Fibroblast of lung (primary cell): Measurements from ENCODE around the gene SPTBN1. TPM values are rescaled to one million over a fixed set of nuclear protein-coding genes. Genes with fewer than 3 reads are reported as not detected.

Experiments used
- DNase-seq, 2 donors: peaks; one replicate each; pipeline versions ENCODE4 v3.0.0 to v3.0.0-alpha.2; 2010; ENCODE audit warnings: low read depth in 2 of 2
- H2AFZ ChIP-seq: 2 replicates; pipeline ENCODE4 v1.5.1; 2012; ENCODE audit warnings: low read length, control low read depth, inconsistent platforms
- H3K27ac ChIP-seq: 2 replicates; pipeline ENCODE4 v1.5.1; 2011; ENCODE audit warnings: low read length, control low read depth; ENCODE audit not compliant: insufficient read depth
- H3K27me3 ChIP-seq: 2 replicates; pipeline ENCODE4 v1.5.1; 2011; ENCODE audit warnings: mild to moderate bottlenecking, low read length; ENCODE audit not compliant: control insufficient read depth, insufficient read depth
- H3K36me3 ChIP-seq: 2 replicates; pipeline ENCODE4 v1.5.1; 2011; ENCODE audit warnings: low read length; ENCODE audit not compliant: control insufficient read depth, insufficient read depth
- H3K4me1 ChIP-seq: 2 replicates; pipeline ENCODE4 v1.5.1; 2011; ENCODE audit warnings: low read length; ENCODE audit not compliant: control insufficient read depth, insufficient read depth; ENCODE audit errors: extremely low read depth
- H3K4me2 ChIP-seq: 2 replicates; pipeline ENCODE4 v1.5.1; 2011; ENCODE audit warnings: low read length, control low read depth; ENCODE audit not compliant: insufficient read depth; ENCODE audit errors: extremely low read depth
- H3K4me3 ChIP-seq, 4 experiments: fragments of 200-600 bp in 1 of 4; sonication (generic) in 1 of 4; replicated peaks in 1 of 4; 2 replicates each; pipeline ENCODE4 v1.5.1; 2011 to 2016; ENCODE audit warnings: low read length in 4 of 4, low read depth in 3 of 4, mild to moderate bottlenecking in 3 of 4, control low read depth in 2 of 4, inconsistent platforms in 1 of 4, mixed read lengths in 1 of 4; ENCODE audit not compliant: insufficient read depth in 1 of 4; ENCODE audit errors: control extremely low read depth in 1 of 4
- H3K79me2 ChIP-seq: 2 replicates; pipeline ENCODE4 v1.5.1; 2012; ENCODE audit warnings: mild to moderate bottlenecking, low read length, inconsistent platforms; ENCODE audit not compliant: control insufficient read depth, insufficient read depth
- H3K9ac ChIP-seq: 2 replicates; pipeline ENCODE4 v1.5.1; 2011; ENCODE audit warnings: mild to moderate bottlenecking, low read length, control low read depth; ENCODE audit not compliant: insufficient read depth
- H3K9me3 ChIP-seq: 2 replicates; pipeline ENCODE4 v1.5.1; 2012; ENCODE audit warnings: low read depth, low read length; ENCODE audit not compliant: control insufficient read depth, insufficient read depth
- H4K20me1 ChIP-seq: 2 replicates; pipeline ENCODE4 v1.5.1; 2011; ENCODE audit warnings: low read length; ENCODE audit not compliant: control insufficient read depth, insufficient read depth; ENCODE audit errors: extremely low read depth
- CTCF ChIP-seq, 2 donors: IDR thresholded peaks in 1 of 2; conservative IDR thresholded peaks in 1 of 2; 1 replicate in 1 of 2; 2 replicates in 1 of 2; pipeline ENCODE4 v1.5.1; 2011 to 2012; ENCODE audit warnings: low read length in 2 of 2, control low read depth in 1 of 2, inconsistent platforms in 1 of 2, low read depth in 1 of 2, mild to moderate bottlenecking in 1 of 2
- EZH2 ChIP-seq: IDR thresholded peaks from 2 replicates; pipeline ENCODE4 v1.5.1; 2012; ENCODE audit warnings: low read length, control low read depth, mild to moderate bottlenecking; ENCODE audit errors: missing control alignments
- polyA plus RNA-seq, 2 donors: library from polyadenylated mRNA; depleted of rRNA in 1 of 2; stranded (reverse) in 1 of 2; unstranded in 1 of 2; fragments of >200 nt; gene quantifications; 2 replicates each; pipeline ENCODE4 v1.2.1, GENCODE V29; 2011 to 2012; ENCODE audit warnings: missing spikeins in 1 of 2
- total RNA-seq: library from RNA; depleted of rRNA; stranded (reverse); fragments of >200 nt; gene quantifications from 2 replicates; pipeline ENCODE4 v1.2.1, GENCODE V29; 2014

SPTBN1 gene
- total and polyA plus RNA-seq, 2 donors (not counting 1 experiment from before 2014, with no cell fraction given), result 123 to 325 TPM

GRCh38 chr2:54712516-54712915 lies 256.4 kb downstream of the SPTBN1 start:
- no peaks in the 10 kb centered on the region for H4K20me1 ChIP-seq
- peaks cover 2% of the 10 kb centered on the region for H3K4me1 ChIP-seq
- H3K36me3 ChIP-seq, result no peaks in the 10 kb centered on the region
- no peaks in the 10 kb centered on the region for H3K9me3 ChIP-seq
- H3K9ac ChIP-seq, result no peak overlapping the region
- H3K27me3 ChIP-seq, result no peaks in the 10 kb centered on the region
- no peaks in the 10 kb centered on the region for H3K79me2 ChIP-seq
- TF ChIP-seq EZH2, result no peak
- TF ChIP-seq CTCF (conservative IDR thresholded peaks at IDR 0.05 in 1 of 2, IDR thresholded peaks at IDR 0.05 in 1 of 2; ENCODE audit: low read depth in 1 of 2, low read length in 2 of 2), result no peak
- DNase-seq, result no peak
- no peak overlapping the region for H2AFZ ChIP-seq
- H3K27ac ChIP-seq, result no peak overlapping the region
- H3K4me2 ChIP-seq, result no peak overlapping the region
- no peak overlapping the region for H3K4me3 ChIP-seq

DNA sequence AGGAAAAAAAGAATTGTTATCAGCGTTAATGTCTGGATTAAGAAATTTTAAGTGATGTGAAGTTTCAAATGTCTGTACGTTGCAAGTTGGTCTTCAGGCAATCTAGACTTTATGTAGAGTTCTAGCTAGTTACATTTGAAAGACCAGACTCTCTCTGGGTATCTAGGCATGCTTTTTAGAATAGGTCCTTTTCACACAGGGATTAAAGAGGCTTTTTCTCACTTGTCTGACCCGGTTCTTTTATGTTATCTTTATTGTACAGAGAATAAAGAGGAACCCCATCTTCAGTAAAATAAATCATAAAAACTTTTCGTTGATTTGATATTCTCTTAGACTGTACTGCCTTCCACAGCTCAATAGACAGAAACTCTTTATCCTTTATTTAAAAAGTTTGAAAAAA lies 258.9 kb downstream of the SPTBN1 start:
- Histone ChIP-seq H4K20me1 (no peaks in the 10 kb centered on the region), H2AFZ (no peak overlapping the region), H3K4me2 (no peak overlapping the region), H3K36me3 (no peaks in the 10 kb centered on the region), H3K9me3 (no peaks in the 10 kb centered on the region), H3K9ac (no peak overlapping the region), H3K27ac (no peak overlapping the region), H3K4me3 (no peak overlapping the region), H3K27me3 (no peaks in the 10 kb centered on the region), H3K79me2 (no peaks in the 10 kb centered on the region), H3K4me1 (no peaks in the 10 kb centered on the region)
- DNase-seq, result no peak
- TF ChIP-seq EZH2 (no peak), CTCF (conservative IDR thresholded peaks at IDR 0.05 in 1 of 2, IDR thresholded peaks at IDR 0.05 in 1 of 2; ENCODE audit: low read depth in 1 of 2, low read length in 2 of 2) (no peak)

DNA sequence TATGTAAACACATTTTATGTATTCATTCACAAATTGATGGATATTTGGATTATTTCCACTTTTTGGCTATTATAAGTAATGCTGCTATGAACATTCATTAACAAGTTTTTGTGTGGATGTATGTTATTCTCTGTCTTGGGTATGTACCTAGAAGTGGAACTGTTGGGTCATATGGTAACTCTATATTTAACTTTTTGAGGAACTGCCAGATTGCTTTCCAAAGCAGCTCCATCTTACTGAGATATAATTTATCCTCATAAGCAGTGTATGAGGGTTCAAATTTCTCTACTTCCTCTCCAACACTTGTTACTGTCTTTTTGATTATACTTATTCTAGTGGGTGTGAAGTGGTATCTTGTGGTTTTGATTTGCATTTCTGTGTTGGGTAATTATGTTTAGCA lies 260.2 kb downstream of the SPTBN1 start:
- H3K9ac ChIP-seq, result no peak overlapping the region
- TF ChIP-seq CTCF (conservative IDR thresholded peaks at IDR 0.05 in 1 of 2, IDR thresholded peaks at IDR 0.05 in 1 of 2; ENCODE audit: low read depth in 1 of 2, low read length in 2 of 2) (no peak), EZH2 (no peak)
- no peaks in the 10 kb centered on the region for H3K79me2 ChIP-seq
- DNase-seq, result no peak
- no peak overlapping the region for H3K4me3 ChIP-seq
- no peaks in the 10 kb centered on the region for H3K36me3 ChIP-seq
- no peak overlapping the region for H3K27ac ChIP-seq
- H4K20me1 ChIP-seq, result no peaks in the 10 kb centered on the region
- no peak overlapping the region for H2AFZ ChIP-seq
- H3K4me1 ChIP-seq, result no peaks in the 10 kb centered on the region
- no peaks in the 10 kb centered on the region for H3K9me3 ChIP-seq
- H3K27me3 ChIP-seq, result no peaks in the 10 kb centered on the region
- H3K4me2 ChIP-seq, result no peak overlapping the region
